Stimulated activated CD4-positive, alpha-beta T cell treated with anti-CD3 and anti-CD28 coated beads, Interleukin-2, amount 100 ng/mL, for 4 hours (primary cell): ENCODE measurements around the gene HECTD4.

Experiments
- DNase-seq: peaks from one replicate; pipeline ENCODE4 v3.0.0-alpha.2; 2020; ENCODE audit warnings: low read depth

HECTD4 gene

GRCh38 chr12:112322441-112322840 lies 59.8 kb downstream of the HECTD4 start:
- DNase-seq = no peak

- no peak for DNase-seq
These were observed 61.0 kb downstream of the HECTD4 start for GRCh38 chr12:112321245-112321644.

DNA sequence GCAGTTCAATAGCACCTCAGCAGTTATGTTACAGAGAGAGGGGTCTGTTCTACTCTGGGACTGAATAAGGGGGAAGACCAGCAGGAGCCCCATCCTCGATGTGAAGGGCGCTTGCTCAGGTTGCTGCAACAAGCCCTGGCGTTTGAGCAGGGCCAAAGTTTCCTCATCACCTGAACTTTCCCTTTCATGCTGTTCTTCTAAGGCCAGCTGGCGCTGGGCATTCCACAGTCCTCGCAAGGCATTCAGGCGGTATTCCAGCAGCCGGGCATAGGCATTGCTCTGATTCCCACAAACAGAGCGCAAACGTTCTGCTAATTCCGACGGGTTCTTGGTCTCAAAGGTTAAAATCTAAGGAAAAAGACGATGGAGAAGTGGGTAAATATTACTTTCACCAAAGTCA lies 62.8 kb downstream of the HECTD4 start:
- DNase-seq = no peak

GRCh38 chr12:112317481-112317880 lies 64.8 kb downstream of the HECTD4 start:
- DNase-seq = no peak

DNA sequence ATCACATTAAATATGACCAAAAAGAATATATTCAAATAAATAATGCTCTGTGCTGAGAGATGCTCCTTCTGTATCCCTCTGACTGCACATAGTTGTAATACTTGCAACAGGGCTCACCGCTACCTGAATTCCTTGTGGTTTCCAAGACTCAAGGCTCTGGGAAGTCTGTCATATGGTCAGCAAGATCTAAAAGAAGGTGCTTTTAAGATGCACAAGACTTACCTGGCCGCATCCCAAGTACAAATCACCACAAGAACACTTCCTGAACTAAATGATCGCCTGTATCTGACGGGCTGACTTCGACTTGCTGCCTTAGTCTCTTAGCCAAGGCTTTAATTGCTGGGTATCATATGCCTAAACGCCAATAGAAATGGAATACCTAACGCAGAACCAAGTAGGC lies 67.2 kb downstream of the HECTD4 start:
- DNase-seq = no peak

GRCh38 chr12:112309797-112310196 lies 72.4 kb downstream of the HECTD4 start:
- no peak for DNase-seq

GRCh38 chr12:112308652-112309051 lies 73.6 kb downstream of the HECTD4 start:
- DNase-seq = no peak

GRCh38 chr12:112308161-112308560 lies 74.1 kb downstream of the HECTD4 start:
- DNase-seq = no peak

DNA sequence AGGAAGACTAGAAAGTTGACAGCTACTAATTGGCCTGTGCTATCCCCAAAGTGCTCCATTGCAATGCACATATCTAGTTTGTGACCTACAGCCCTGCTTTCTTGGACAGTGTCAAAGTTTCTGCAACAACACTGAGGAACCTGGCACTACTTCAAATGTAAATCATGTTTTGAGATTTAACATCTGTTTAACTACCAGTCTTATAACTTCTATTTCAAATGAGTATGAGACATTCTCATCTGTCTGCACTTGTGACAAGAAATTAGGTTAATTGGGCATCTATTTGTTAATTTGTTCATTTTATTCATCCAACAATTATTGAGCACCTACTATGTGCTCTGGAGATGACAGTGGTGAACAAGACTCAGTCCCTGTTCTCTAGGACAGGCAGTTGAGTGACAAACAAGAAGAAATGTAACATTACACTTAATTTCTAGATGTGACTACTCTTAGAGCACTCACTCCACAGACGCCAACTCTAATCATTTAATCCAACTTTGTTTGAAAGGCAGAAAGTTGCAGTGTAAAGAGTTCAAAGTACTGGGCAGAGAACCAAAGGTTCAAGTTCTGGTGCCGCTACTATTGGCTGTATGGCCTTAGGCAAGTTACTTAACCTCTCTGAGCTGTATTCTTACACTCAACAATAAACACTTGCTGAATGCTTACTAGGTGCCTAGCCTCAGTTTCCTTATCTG lies 74.8 kb downstream of the HECTD4 start:
- no peak for DNase-seq

GRCh38 chr12:112305951-112306350 lies 76.3 kb downstream of the HECTD4 start:
- DNase-seq = no peak

- DNase-seq = no peak
These were observed 77.8 kb downstream of the HECTD4 start for GRCh38 chr12:112304436-112304835.

DNA sequence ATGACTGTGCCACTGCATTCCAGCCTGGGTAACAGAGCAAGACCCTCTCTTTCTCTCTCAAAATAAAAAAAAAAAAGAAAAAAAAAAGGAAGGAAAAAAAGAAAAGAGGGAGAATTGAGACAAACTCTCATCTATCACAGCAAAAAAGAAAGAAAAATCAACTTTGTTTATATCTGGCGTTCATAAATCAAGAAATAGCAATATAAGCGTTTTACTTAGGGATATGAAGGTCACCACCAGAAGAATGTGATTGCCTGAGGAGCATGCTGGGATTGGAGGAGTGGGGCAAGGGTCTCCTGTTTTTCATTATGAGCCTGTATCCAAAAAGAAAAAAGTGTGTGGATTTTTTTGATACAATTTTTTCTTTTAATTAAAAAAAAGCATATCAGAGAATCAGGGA lies 78.4 kb downstream of the HECTD4 start:
- no peak for DNase-seq

DNA sequence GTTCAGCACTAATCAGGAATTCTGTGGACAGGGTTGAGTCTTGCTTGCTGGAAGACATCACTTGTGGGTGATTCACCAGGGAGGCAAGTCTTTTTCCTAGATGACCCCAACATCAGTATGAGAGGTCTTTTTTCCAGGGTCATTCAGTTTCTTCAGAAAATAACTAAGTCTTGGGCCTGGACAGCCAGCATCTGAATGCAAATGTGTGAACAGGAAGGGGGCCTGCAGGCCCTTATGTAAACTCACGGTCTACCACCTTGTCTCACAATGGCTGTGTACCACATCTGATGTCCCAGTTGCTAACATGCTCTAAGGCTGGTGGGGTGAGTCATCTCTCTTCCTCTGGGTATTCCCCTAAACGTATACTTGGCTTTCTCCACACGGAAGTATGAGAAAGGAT lies 79.2 kb downstream of the HECTD4 start:
- peak; percentile 25 for DNase-seq

DNA sequence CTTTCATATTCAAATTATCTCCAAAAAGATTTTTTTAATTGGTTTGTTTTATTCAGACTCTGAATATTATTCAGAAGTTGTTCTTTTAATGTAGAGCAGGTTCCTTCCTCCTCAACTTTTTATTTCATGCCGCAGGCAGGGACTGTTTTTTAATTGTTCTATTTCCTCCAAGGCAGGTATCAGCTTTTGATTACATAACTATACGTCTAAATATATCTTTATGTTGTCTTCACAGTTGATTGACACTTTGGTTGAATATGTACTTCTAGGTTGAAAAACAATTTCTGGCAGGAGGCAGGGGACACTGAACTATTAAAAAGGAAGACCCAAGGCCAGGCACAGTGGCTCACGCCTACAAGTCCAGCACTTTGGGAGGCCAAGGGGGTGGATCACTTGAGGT lies 82.5 kb downstream of the HECTD4 start:
- no peak for DNase-seq

DNA sequence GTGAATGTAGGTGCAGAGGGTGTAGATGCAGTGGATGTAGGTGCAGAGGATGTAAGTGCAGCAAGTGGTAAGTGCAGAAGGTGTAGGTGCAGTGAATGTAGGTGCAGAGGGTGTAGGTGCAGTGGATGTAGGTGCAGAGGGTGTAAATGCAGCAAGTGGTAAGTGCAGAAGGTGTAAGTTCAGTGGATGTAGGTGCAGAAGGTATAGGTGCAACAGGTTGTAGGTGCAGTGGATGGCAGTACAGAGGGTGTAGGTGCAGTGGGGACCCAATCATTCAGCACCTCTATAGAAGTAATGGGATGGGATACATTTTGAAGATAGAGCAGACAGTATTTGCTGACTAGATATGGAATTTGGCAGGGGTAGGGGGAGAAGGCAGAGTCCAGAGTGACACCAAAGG lies 85.0 kb downstream of the HECTD4 start:
- no peak for DNase-seq

DNA sequence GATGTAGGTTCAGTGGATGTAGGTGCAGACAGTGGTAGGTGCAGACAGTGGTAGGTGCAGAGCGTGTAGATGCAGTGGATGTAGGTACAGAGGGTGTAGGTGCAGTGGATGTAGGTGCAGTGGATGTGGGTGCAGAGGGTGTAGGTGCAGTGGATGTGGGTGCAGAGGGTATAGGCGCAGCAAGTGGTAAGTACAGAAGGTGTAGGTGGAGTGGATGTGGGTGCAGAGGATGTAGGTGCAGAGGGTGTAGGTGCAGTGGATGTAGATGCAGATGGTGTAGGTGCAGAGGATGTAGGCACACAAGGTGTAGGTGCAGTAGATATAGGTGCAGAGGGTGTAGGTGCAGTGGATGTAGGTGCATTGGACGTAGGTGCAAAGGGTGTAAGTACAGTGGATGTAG lies 86.0 kb downstream of the HECTD4 start:
- no peak for DNase-seq

- DNase-seq = no peak
These were observed 87.4 kb downstream of the HECTD4 start for GRCh38 chr12:112294793-112295192.

- DNase-seq = no peak
These were observed 93.6 kb downstream of the HECTD4 start for GRCh38 chr12:112288638-112289037.

DNA sequence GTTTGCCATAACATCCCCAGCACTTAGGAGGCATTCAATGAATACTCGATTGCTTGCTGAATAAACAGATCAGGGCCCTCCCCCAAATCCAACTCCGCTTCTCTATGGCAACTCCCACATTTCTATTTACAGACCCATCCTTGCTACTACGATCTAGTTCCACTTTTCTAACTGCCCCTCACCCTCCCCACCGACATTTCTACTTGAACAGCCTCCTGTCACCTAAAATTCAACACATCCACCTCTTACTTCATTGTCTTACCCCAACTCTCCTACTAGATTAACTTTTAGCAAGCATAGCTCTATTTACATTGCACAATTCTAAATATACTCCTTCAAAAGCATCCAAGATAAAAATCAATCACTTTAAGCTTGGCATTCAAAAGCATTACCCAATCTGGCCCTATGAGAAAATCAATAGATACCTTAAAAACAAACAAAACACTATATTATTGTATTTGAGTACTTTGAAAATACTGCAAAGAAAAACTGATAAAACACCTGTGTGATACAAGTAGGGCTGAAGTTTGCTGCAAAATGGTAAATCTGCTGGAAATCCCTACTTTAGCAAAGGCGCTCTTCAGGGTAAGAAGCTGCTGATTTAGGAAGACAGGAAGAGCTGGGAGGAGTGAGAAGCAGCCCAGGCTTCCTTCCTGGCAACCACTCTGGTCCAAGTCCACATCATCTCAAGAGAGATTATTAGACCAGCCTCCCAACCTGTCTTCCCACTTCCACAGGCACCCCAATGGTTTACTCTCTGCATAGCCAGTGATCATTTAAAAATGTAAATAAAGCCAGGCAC lies 96.4 kb downstream of the HECTD4 start:
- DNase-seq = no peak

- DNase-seq = no peak
These were observed 98.7 kb downstream of the HECTD4 start for GRCh38 chr12:112283546-112283945.

GRCh38 chr12:112282920-112283319 lies 99.3 kb downstream of the HECTD4 start:
- DNase-seq = no peak

GRCh38 chr12:112275836-112276235 lies 106.4 kb downstream of the HECTD4 start:
- DNase-seq = no peak

GRCh38 chr12:112275207-112275606 lies 107.0 kb downstream of the HECTD4 start:
- no peak for DNase-seq

DNA sequence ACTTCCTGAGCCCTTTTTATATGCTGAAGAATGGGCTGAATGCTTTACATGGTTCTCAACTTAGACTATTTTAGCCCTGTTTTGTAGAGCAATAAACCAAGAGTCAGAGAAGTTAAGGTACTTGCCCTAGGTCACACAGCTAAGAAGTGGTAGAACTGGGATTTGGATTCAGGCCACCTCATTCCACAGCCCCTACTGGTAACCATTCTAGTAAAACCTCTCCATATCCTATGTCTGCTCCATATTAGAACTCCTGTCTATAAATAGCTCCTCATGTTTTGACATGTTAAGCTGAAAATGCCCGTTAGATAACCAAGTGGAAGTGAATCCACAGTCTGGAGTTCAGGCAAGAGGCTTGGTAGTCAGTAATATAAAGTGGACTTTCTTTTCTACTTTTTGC lies 111.6 kb downstream of the HECTD4 start:
- DNase-seq = no peak
